Lung (tissue), 12 donors: ENCODE measurements around the gene TENT5A. TPM values are rescaled to one million over a fixed set of nuclear protein-coding genes. Genes with fewer than 3 reads are reported as not detected.

Experiments used
- ATAC-seq: fragments of 200-7000 bp; cut with Tn5 transposase; one replicate; pipeline ENCODE4 v1.9.1; 2020; ENCODE audit warnings: moderate number of reproducible peaks; ENCODE audit not compliant: insufficient read depth, low FRiP score
- DNase-seq, 3 donors: peaks; one replicate each; pipeline ENCODE4 v3.0.0-alpha.2; 2013 to 2017
- H3K27ac ChIP-seq, 2 donors: one replicate each; pipeline ENCODE4 v1.5.1; 2013; ENCODE audit warnings: mild to moderate bottlenecking in 2 of 2, moderate library complexity in 2 of 2, control low read depth in 1 of 2, inconsistent platforms in 1 of 2, low read depth in 1 of 2, low read length in 1 of 2
- H3K27me3 ChIP-seq, 3 donors: one replicate each; pipeline ENCODE4 v1.5.1; 2013; ENCODE audit warnings: low read length in 2 of 3; ENCODE audit not compliant: control insufficient read depth in 3 of 3, insufficient read depth in 3 of 3
- H3K36me3 ChIP-seq, 4 donors: one replicate each; pipeline ENCODE4 v1.5.1; 2013; ENCODE audit warnings: low read length in 4 of 4, mild to moderate bottlenecking in 1 of 4, moderate library complexity in 1 of 4; ENCODE audit not compliant: control insufficient read depth in 4 of 4, insufficient read depth in 4 of 4
- H3K4me1 ChIP-seq, 5 donors: one replicate each; pipeline ENCODE4 v1.5.1; 2013; ENCODE audit warnings: low read length in 5 of 5, mild to moderate bottlenecking in 2 of 5, moderate library complexity in 1 of 5; ENCODE audit not compliant: control insufficient read depth in 5 of 5, insufficient read depth in 5 of 5
- H3K4me3 ChIP-seq: one replicate; pipeline ENCODE4 v1.5.1; 2013; ENCODE audit warnings: mild to moderate bottlenecking, control low read depth, moderate library complexity
- H3K9ac ChIP-seq, 2 donors: one replicate each; pipeline ENCODE4 v1.5.1; 2013; ENCODE audit warnings: low read length in 2 of 2, control low read depth in 1 of 2; ENCODE audit not compliant: insufficient read depth in 1 of 2
- H3K9me3 ChIP-seq, 4 donors: one replicate each; pipeline ENCODE4 v1.5.1; 2013; ENCODE audit warnings: low read length in 3 of 4, mild to moderate bottlenecking in 1 of 4, moderate library complexity in 1 of 4; ENCODE audit not compliant: control insufficient read depth in 4 of 4, insufficient read depth in 3 of 4
- WGBS, 2 donors: extraction: QIAGEN DNeasy Blood & Tissue Kit; methylation state at CpG; one replicate each; pipeline ENCODE4 v1.1.7; 2013; 5-methylcytosine and 5-hydroxymethylcytosine counted together
- polyA plus RNA-seq, 2 donors: library from polyadenylated mRNA; stranded (reverse); fragments of 200-250 nt; gene quantifications; one replicate each; pipeline ENCODE4 v1.2.1, GENCODE V29; 2013
- total RNA-seq, 2 donors: library from RNA; depleted of rRNA in 1 of 2; stranded (reverse); fragments of >200 nt in 1 of 2; gene quantifications; one replicate each; pipeline ENCODE4 v1.2.1, GENCODE V29; 2014 to 2021
- TF ChIP-seq, protein P1 (sequence below): IDR thresholded peaks from 2 replicates; pipeline ENCODE4 v1.5.1; 2012; ENCODE audit warnings: mild to moderate bottlenecking; ENCODE audit errors: control extremely low read depth, extremely low read depth
- donor health status: control.
- donor health status: control.
- donor health status: Bipolar disorder and iron deficiency.
- donor health status: healthy.
- donor health status: DM: yes; HTN: yes; CAD: no.

The TENT5A gene
- total and polyA plus RNA-seq, 4 donors = 3.7 to 29.8 (median 9.1) TPM

DNA sequence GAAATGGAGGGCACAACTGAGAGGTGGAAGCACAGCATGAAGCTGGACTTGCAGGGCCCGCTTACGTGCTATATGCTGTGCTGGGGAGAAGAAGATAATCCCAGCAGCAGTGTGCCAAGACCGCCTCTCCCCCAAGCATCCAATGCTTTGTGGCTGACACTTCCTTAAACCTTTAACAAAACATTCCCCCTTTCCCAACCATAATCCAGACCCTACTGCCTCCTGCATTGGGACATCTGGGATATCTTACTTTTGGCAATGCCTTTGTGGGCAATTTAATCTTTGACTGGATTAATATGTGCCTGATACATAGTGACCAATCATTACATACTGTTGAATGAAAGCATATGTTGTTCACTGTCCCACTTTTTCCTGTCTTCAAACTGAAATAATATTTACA, 3.1 kb upstream of the TENT5A start:
- Histone ChIP-seq H3K4me1 (peaks cover 0 to 19% (median 0%) of the 10 kb centered on the region in 5 donors), H3K9me3 (no peaks in the 10 kb centered on the region), H3K9ac (no peak overlapping the region), H3K27ac (no peak overlapping the region), H3K27me3 (peaks cover 0 to 13% (median 0%) of the 10 kb centered on the region in 3 donors), H3K4me3 (no peak overlapping the region), H3K36me3 (no peaks in the 10 kb centered on the region)
- ATAC-seq (no peak), DNase-seq (no peak)
- 58 to 92% methylated on average over 3 of the region's 3 CpGs for WGBS, 2 donors
- TF ChIP-seq, protein P1, sequence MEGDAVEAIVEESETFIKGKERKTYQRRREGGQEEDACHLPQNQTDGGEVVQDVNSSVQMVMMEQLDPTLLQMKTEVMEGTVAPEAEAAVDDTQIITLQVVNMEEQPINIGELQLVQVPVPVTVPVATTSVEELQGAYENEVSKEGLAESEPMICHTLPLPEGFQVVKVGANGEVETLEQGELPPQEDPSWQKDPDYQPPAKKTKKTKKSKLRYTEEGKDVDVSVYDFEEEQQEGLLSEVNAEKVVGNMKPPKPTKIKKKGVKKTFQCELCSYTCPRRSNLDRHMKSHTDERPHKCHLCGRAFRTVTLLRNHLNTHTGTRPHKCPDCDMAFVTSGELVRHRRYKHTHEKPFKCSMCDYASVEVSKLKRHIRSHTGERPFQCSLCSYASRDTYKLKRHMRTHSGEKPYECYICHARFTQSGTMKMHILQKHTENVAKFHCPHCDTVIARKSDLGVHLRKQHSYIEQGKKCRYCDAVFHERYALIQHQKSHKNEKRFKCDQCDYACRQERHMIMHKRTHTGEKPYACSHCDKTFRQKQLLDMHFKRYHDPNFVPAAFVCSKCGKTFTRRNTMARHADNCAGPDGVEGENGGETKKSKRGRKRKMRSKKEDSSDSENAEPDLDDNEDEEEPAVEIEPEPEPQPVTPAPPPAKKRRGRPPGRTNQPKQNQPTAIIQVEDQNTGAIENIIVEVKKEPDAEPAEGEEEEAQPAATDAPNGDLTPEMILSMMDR = no peak

DNA sequence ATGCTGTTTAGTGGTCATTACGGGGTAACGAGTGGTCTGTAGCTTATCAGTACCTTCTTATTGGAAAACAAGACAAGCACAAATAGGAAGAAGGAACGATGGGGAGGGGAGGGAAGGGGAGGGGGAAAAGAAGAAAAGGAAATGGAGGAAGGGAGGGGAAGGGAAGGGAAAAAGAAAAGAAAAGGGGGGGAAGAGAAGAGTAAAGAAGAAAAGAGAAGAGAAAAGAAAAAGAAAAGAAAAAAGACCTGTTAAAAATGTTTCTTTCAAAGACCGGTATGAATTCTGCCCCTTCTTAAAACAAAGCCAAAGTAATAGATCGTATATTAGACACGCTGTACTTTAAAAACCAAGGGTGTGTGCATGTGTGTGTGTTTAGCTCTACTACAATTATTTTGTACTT, 2.4 kb upstream of the TENT5A start:
- Histone ChIP-seq H3K9me3 (no peaks in the 10 kb centered on the region), H3K36me3 (no peaks in the 10 kb centered on the region), H3K27ac (no peak overlapping the region), H3K27me3 (peaks cover 0 to 13% (median 0%) of the 10 kb centered on the region in 3 donors), H3K4me1 (peaks cover 0 to 21% (median 0%) of the 10 kb centered on the region in 5 donors), H3K4me3 (no peak overlapping the region), H3K9ac (no peak overlapping the region)
- TF ChIP-seq, protein P1 = no peak
- ATAC-seq (no peak), DNase-seq (no peak)
- 70 to 83% methylated on average over 6 of the region's 6 CpGs for WGBS, 2 donors

DNA sequence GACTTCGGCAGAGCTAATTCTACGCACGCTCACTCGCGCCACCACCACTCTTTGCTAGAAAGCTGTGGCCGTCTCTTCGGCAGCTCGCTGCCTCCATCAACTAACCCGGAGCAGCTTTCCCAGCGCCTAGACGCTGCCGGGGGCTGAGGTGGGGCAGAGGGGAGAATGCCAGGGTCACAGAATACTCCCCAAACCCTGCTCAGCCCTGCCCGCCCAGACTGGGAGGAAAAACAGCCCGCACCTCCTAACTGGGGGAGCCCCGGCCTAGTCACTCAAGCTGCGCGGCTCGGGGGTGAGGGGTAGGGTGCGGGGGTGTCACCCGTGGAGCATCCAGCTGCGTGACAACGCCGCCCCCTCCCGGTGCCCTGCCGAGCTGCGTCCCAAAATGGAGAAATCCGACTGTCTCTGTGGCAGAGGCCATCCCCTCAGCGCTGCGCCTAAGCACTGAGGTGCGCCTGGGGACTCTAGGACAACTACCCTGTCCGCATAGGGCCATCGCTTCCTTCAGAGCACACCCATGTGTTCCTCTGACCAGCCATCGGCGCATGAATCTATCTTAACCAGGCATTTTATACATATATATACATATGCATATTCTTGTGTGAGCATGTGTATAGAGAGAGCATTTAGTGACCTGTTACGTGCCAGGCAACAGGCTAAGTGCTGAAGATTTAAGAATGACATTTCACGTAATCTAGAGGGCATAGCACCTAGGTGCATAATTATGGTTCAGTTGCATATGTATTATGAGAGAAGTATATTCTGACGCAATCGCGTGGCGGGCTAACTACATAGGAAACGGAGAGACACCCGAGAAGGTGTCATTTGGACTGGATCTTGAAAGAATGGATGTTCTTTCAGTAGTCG, 1.5 kb upstream of the TENT5A start:
- H3K27ac ChIP-seq = peak overlapping the region; percentile 93 to 99
- H3K9ac ChIP-seq = peak overlapping the region; percentile 42 to 88
- 7 to 13% methylated on average over 43 of the region's 43 CpGs for WGBS, 2 donors
- peaks cover 0 to 1% (median 0%) of the 10 kb centered on the region in 4 donors for H3K36me3 ChIP-seq
- H3K4me1 ChIP-seq = peaks cover 0 to 21% (median 0%) of the 10 kb centered on the region in 5 donors
- TF ChIP-seq, protein P1 = peak; percentile 39
- DNase-seq = peak; percentile 75 to 81 (median 77)
- peaks cover 0 to 19% (median 0%) of the 10 kb centered on the region in 3 donors for H3K27me3 ChIP-seq
- peak; percentile 21 for ATAC-seq
- H3K9me3 ChIP-seq = no peaks in the 10 kb centered on the region
- peak overlapping the region; percentile 76 for H3K4me3 ChIP-seq
